H4 (cell line): ENCODE results near the gene NF1. TPM values are rescaled to one million over a fixed set of nuclear protein-coding genes. Genes with fewer than 3 reads are reported as not detected.
A peak's percentile ranks its signal among the peaks of the same experiment; 100 is the strongest.
"Not testable (repeated sequence)": the region's sequence is repeated elsewhere in the genome, so short reads cannot be mapped to it uniquely, and the experiment has no call there.

Experiments used
- DNase-seq: peaks from one replicate; pipeline ENCODE4 v3.0.0-alpha.2; 2015; ENCODE audit warnings: low spot score
- total RNA-seq: library from RNA; depleted of rRNA; stranded (reverse); fragments of >200 nt; shearing (Covaris generic); gene quantifications from 2 replicates; pipeline ENCODE4 v1.2.3, GENCODE V29; 2014

NF1 gene
- total RNA-seq, 1 experiment from 2014 or later, result 23.2 TPM

DNA sequence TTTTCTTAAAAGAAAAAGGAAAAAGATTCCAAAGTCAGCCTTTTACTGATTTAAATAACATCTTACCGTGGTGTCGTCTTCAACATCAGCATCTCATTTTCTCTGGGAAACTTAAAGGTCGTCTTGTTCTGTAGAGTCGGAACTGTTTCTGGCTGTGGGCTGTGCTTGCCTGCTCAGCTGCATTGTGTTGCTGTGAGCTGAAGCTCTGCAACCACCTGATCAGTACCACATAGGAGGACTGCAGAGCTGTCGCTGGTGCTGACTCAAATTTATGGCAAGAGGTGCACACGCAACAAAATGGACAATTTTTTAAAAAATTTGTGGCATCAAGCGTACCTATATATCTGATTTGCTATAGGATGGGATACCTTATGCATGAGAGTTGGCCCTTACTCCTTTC, 202.3 kb downstream of the NF1 start, which contains the start of gene OMG:
Gene OMG, minus strand, starts transcription at position 150 of the 400 bp plus-strand sequence. CDS start 908 bp downstream, outside the sequence.
- DNase-seq, result no peak

GRCh38 chr17:31299624-31300023, 204.8 kb downstream of the NF1 start:
- no peak for DNase-seq

- no peak for DNase-seq
Observed at GRCh38 chr17:31307640-31308039, 212.9 kb downstream of the NF1 start.

GRCh38 chr17:31308372-31309334, 213.9 kb downstream of the NF1 start:
- DNase-seq, result no peak

DNA sequence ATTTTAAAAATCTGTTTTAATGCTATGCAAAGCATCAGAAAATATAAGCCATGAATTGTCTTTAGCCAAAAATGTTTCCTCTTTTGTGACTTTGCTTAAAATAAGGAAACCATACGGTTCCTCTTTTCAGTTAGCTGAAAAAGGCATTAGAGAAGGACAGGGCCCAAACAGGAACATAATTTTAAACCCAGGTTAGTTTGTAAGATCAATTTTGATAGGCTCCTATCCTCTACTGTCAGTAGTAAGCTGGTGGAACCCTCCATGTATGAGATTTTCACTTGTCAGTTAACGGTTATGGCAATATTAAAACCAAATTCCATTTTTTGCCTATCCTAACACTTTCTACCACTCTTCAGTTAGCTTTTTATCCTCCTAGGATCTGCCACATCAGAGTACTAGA, 214.8 kb downstream of the NF1 start:
- DNase-seq, result no peak

GRCh38 chr17:31310260-31310659, 215.5 kb downstream of the NF1 start:
- no peak for DNase-seq

GRCh38 chr17:31310886-31311285, 216.1 kb downstream of the NF1 start:
- DNase-seq, result no peak

- DNase-seq, result no peak
Observed at GRCh38 chr17:31311526-31311925, 216.7 kb downstream of the NF1 start.

DNA sequence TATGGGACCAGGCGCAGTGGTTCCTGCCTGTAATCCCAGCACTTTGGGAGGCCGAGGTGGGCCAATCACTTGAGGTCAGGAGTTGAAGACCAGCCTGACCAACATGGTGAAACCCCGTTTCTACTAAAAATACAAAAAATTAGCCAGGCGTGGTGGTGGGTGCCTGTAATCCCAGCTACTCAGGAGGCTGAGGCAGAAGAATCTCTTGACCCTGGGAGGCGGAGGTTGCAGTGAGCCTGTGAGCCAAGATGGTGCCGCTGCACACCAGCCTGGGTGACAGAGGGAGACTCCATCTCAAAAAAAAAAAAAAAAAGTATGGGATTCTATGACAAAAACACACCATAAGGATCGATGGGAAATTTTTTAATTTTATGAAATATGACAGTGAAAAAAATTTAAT, 217.4 kb downstream of the NF1 start:
- DNase-seq, result not testable (repeated sequence)

DNA sequence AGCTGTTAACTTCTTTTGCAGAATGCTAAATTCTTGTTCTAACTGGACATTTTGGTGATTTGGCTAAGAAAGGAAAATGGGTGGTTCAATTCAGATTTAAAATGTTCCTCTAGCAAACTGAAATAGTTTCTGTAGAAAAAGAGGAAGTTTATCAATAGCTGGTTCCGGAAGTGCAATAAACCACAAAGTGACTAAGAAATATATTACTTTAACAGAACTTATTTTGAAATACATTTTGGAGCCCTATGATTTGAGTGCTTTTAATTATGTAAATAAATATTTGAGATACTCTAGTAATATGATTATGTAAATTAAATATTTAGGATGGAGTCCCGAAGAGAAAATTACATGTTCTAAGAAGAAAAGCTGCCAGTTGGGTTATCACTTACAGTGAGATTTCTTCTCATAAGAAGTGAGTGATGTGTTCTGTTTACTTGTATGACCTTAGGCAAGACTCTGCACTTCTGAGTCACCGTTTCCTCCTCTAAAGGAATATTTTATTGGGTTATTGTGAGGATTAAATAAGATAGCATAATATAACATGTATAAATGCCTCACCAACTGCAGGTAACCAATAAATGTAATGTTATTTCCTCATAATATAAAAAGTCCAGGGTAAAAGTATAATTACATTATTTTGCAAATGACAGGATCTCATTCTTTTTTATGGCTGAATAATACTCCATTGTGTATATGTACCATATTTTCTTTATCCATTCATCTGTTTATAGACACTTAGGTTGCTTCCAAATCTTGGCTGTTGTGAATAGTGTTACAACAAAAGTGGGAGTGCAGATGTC, 219.4 kb downstream of the NF1 start, which contains the start of gene EVI2B:
Gene EVI2B, minus strand, starts transcription at position 73 of the 800 bp plus-strand sequence. CDS start 8,445 bp downstream, outside the sequence.
- DNase-seq, result peak; percentile 55

DNA sequence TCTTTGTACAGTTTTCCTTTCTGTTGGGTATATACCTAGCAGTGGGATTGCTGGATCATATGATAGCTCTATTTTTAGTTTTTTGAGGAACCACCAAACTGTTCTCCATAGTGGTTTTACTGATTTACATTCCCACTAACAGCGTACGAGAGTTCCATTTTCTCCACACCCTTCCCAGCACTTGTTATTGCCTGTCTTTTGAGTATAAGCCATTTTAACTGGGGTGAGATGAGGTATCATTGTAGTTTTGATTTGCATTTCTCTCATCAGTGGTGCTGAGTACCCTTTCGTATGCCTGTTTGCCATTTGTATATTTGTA, 220.0 kb downstream of the NF1 start:
- no peak for DNase-seq

DNA sequence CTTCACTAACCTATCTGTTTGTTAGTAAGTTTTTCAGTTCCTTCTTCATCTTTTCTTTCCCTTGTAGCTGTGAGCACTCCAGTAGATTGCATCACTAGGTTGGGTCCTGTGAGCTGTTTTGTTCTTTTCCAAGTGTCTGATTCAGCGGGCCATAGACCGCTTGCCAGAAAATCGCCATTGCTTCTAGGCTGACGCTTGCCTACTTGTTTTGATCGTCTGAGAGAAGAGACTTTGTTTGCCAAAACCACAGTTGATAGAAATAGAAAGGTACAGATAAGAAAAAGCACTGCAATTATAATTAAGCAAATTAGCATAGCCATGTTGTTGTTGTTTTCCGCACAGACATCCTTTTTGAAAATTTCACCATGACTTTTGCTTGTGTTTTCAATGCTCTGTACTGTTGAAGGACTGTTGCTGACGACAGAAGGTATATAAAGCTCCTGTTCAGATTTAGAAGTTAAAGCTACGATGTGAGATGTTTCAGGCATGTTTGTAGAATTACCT, 223.6 kb downstream of the NF1 start:
- peak; percentile 69 for DNase-seq

DNA sequence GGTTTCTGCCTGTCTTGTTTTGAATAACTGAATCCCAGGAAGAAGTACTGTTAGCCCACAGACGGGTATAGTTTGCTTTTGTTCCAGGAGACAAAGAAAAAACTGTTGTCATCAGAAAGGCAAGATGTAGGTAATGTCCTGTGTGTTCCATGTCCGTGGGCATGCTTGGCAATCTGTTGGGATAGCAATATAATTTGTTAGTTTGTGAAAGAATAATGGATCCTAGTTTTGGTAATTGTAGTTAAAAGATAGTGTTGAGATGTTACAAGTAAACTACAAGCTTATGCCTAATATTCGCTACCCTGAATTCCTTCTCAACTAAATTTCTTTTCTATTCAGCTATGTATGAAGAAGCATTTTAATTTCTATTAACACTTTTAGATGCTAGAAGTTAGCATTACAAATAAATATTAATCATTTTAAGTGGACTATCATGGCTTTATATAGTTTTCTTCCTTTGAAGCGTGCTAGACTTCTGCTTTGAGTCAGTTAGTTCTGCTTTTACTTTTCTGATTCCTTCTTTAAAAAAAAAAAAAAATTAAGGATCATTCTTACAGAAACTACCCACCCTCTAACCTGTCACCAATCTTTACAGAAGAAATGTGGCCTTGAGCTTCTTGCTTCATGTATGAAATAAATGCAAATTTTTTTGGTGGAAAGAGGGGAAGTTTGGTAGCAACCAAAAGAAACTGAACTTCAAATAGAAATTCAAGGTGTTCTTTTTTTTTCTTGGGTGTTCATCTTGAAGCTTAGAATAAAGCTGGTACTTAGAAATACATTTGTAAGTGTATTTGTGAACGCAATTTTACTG, 224.3 kb downstream of the NF1 start:
- DNase-seq, result no peak

GRCh38 chr17:31320241-31320640, 225.5 kb downstream of the NF1 start:
- no peak for DNase-seq

DNA sequence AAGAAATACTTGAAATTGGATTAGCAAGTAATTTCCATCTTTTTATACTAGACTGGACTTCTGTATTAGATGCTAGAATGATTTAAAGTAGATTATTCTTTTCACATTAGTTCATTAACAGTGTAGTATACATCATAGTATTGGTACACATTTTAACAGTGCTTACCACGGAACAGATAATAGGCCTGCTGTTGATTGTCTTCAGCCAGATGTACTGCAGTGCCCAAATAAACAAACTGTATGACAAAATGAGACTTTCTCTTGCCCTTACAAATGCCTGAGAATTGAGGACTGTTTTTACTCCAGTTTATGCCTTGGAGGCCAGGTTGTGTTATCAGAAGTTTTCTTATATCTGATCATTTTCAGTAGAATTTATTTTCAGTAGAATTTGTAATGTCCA, 226.0 kb downstream of the NF1 start:
- peak; percentile 33 for DNase-seq

DNA sequence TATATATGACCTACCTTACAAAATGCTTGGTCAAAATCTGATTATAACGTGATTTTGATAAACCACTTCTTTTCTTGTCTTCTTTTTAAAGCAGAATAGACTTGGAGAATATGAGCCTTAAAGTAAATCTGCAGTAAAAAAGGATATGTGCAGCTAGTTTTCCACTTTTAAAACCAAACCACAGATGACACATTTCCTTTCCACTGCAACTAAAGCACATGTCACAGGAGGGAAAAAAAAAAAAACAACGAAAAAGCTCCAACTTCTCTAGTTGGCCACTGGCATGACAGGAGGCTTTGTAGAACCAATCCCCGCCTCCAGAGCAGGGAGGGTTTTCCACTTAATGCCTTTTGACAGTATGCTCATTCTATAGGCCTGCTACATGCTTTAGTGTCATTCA, 226.7 kb downstream of the NF1 start, which contains the start of gene EVI2A:
Gene EVI2A, minus strand, starts transcription at position 142 of the 400 bp plus-strand sequence. CDS start 2,609 bp downstream, outside the sequence.
- peak; percentile 80 for DNase-seq

DNA sequence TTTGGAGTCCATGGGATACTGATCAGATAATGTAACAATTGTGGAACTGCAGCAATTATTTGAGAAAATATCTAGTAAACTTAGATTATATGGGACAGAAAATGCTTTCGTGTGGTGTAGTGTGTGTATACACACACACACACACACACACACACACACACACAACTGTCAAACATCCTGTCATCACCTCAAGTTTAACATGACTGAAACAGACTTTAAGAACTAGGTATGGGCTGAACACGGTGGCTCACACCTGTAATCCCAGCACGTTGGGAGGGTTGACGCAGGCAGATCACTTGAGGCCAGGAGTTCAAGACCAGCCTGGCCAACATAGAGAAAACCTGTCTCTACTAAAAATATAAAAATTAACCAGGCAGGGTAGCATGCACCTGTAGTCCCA, 227.2 kb downstream of the NF1 start:
- no peak for DNase-seq

GRCh38 chr17:31323551-31323950, 228.8 kb downstream of the NF1 start:
- no peak for DNase-seq

- peak; percentile 86 for DNase-seq
Observed at GRCh38 chr17:31327534-31328159, 232.9 kb downstream of the NF1 start.

DNA sequence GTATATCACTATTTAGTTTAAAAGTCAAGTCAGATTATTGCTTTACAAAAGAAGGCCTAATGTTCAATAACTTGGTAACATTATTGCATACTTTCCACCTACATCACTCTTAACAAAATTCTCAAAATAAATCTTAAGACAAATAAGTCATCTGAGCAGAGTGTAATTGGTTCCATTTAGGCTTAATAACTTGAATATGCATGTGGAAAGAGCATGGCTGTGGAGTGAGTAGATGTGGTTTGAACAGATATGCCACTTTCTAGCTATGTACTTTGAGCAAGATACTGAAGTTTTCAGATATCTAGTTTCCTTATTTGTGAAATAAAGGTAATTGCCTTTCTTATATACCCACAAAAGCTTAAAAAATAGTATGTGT, 233.4 kb downstream of the NF1 start:
- DNase-seq, result no peak

DNA sequence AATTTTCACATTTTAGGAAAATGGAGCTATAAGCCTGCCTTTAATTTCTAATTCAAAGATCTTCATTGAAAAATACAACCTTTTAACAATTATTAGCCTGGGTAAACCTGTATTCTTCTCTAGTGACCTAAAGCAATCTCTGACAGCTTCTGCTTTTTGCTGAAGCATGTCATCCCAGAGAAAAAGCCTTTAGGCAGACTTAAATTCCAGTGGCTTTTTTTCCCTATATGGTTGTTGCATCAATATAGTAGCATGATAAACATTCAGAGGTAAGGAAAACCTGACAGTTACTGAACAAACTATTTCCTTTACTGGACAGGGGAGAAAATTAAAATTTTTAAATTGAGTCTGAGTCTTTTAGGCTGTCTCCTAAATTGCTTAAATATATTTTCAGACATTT, 234.4 kb downstream of the NF1 start:
- no peak for DNase-seq
